ENCODE data around the gene SCNM1.
"Not testable (repeated sequence)": the region's sequence is repeated elsewhere in the genome, so short reads cannot be mapped to it uniquely, and the experiment has no call there.

The SCNM1 gene

GRCh38 chr1:151147132-151147503 lies 18.8 kb upstream of the SCNM1 start:
- no peak for DNase-seq

- no peak for DNase-seq
Observed at GRCh38 chr1:151147665-151148064, 18.3 kb upstream of the SCNM1 start.

- peak; percentile 90 for DNase-seq
Observed at GRCh38 chr1:151156515-151156819, 9.5 kb upstream of the SCNM1 start, which contains the start of gene TNFAIP8L2. TNFAIP8L2 (plus strand) TSS chr1:151156649; CDS start chr1:151158698, 2,049 bp downstream.

- peak; percentile 74 for DNase-seq
Observed at GRCh38 chr1:151157067-151157531, 8.8 kb upstream of the SCNM1 start.

- peak; percentile 29 for DNase-seq
Observed at GRCh38 chr1:151158326-151158725, 7.6 kb upstream of the SCNM1 start.

GRCh38 chr1:151158751-151159251 lies 7.1 kb upstream of the SCNM1 start:
- DNase-seq: peak; percentile 16

- no peak for DNase-seq
Observed at GRCh38 chr1:151159373-151159772, 6.6 kb upstream of the SCNM1 start.

GRCh38 chr1:151164732-151165280 lies 1.1 kb upstream of the SCNM1 start:
- no peak for DNase-seq

- DNase-seq: no peak
Observed at GRCh38 chr1:151165281-151165737, 635 bp upstream of the SCNM1 start.

GRCh38 chr1:151166505-151166956 lies 587 bp downstream of the SCNM1 start:
- DNase-seq: no peak

- no peak for DNase-seq
Observed at GRCh38 chr1:151167116-151167515, 1.2 kb downstream of the SCNM1 start.

- no peak for DNase-seq
Observed at GRCh38 chr1:151171190-151171589, 5.2 kb downstream of the SCNM1 start.

GRCh38 chr1:151175041-151175741 lies 9.2 kb downstream of the SCNM1 start:
- no peak for DNase-seq

- DNase-seq: no peak
Observed at GRCh38 chr1:151175863-151176262, 9.9 kb downstream of the SCNM1 start, which contains the start of gene TMOD4. TMOD4 (minus strand) TSS chr1:151175981; CDS start chr1:151174875, 1,106 bp downstream.

- no peak for DNase-seq
Observed at GRCh38 chr1:151176514-151177045, 10.6 kb downstream of the SCNM1 start.

- DNase-seq: no peak
Observed at GRCh38 chr1:151184211-151184610, 18.3 kb downstream of the SCNM1 start.

- DNase-seq: no peak
Observed at GRCh38 chr1:151187205-151187604, 21.3 kb downstream of the SCNM1 start.

- DNase-seq: not testable (repeated sequence)
Observed at GRCh38 chr1:151188667-151189066, 22.7 kb downstream of the SCNM1 start.

GRCh38 chr1:151189637-151190445 lies 23.9 kb downstream of the SCNM1 start, which contains the start of gene VPS72:
VPS72 (minus strand) TSS chr1:151190197; CDS start chr1:151190121, 76 bp downstream.
- peak; percentile 87 for DNase-seq

- DNase-seq: no peak
Observed at GRCh38 chr1:151192047-151192446, 26.1 kb downstream of the SCNM1 start.

GRCh38 chr1:151193304-151193703 lies 27.4 kb downstream of the SCNM1 start:
- DNase-seq: no peak

- DNase-seq: no peak
Observed at GRCh38 chr1:151193856-151194255, 27.9 kb downstream of the SCNM1 start.
